Stimulated activated CD8-positive, alpha-beta memory T cell treated with anti-CD3 and anti-CD28 coated beads, Interleukin-12 subunit alpha, Interleukin-12 subunit beta, amount 100 ng/mL, for 4 hours (primary cell): Measurements from ENCODE around the gene WNT8A.

Experiments used
- DNase-seq: peaks from one replicate; pipeline ENCODE4 v3.0.0-alpha.2; 2020; ENCODE audit warnings: low read depth

WNT8A gene

DNA sequence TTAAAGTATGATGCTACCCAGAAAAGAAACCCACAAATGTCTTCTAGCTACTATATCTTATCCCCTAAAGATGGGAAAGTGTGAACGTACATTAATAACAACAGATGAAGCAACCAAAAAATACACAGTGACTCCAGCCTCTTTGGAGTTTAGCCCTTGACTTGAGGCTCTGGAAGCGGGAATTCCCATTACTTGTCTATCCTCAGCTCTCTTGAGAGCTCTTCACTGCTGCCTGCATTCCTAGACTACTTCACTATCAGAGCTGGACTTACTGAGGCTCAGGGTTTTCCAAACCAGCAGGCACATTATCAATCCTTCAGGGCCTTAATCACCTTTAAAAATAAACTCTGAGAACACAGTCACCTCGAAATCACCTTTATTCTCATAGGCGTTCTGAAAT, 56.4 kb downstream of the WNT8A start:
- DNase-seq, result no peak
